Stimulated activated CD4-positive, alpha-beta T cell treated with anti-CD3 and anti-CD28 coated beads, Interleukin-4, amount 100 ng/mL, for 1 hour (primary cell): ENCODE data around the gene KLHL14.
"Not testable (repeated sequence)": the region's sequence is repeated elsewhere in the genome, so short reads cannot be mapped to it uniquely, and the experiment has no call there.

Experiments
- DNase-seq: peaks from one replicate; pipeline ENCODE4 v3.0.0-alpha.2; 2020

The KLHL14 gene

GRCh38 chr18:32772581-32773381, at the start of gene KLHL14:
TSS of gene KLHL14 (minus strand) at chr18:32773023. CDS start at chr18:32770591, 2,432 bp downstream.
- DNase-seq = no peak

- DNase-seq = no peak
Measured at GRCh38 chr18:32822197-32822596, 49.4 kb upstream of the KLHL14 start.

GRCh38 chr18:32815881-32816280, 43.1 kb upstream of the KLHL14 start:
- no peak for DNase-seq

- DNase-seq = no peak
Measured at GRCh38 chr18:32812342-32812741, 39.5 kb upstream of the KLHL14 start.

- no peak for DNase-seq
Measured at GRCh38 chr18:32810314-32810713, 37.5 kb upstream of the KLHL14 start.

- DNase-seq = no peak
Measured at GRCh38 chr18:32805354-32805753, 32.5 kb upstream of the KLHL14 start.

GRCh38 chr18:32804134-32804888, 31.5 kb upstream of the KLHL14 start:
- no peak for DNase-seq

GRCh38 chr18:32803568-32803967, 30.7 kb upstream of the KLHL14 start:
- no peak for DNase-seq

- no peak for DNase-seq
Measured at GRCh38 chr18:32802591-32803451, 30.0 kb upstream of the KLHL14 start.

- no peak for DNase-seq
Measured at GRCh38 chr18:32801228-32801627, 28.4 kb upstream of the KLHL14 start.

- DNase-seq = no peak
Measured at GRCh38 chr18:32798209-32798960, 25.6 kb upstream of the KLHL14 start.

GRCh38 chr18:32794667-32795066, 21.8 kb upstream of the KLHL14 start:
- not testable (repeated sequence) for DNase-seq

GRCh38 chr18:32779010-32779409, 6.2 kb upstream of the KLHL14 start:
- DNase-seq = no peak

GRCh38 chr18:32777049-32777448, 4.2 kb upstream of the KLHL14 start:
- no peak for DNase-seq

GRCh38 chr18:32776561-32776960, 3.7 kb upstream of the KLHL14 start:
- DNase-seq = no peak

GRCh38 chr18:32775628-32776027, 2.8 kb upstream of the KLHL14 start:
- DNase-seq = no peak

- no peak for DNase-seq
Measured at GRCh38 chr18:32773382-32773712, 524 bp upstream of the KLHL14 start.

- no peak for DNase-seq
Measured at GRCh38 chr18:32771871-32772580, 797 bp downstream of the KLHL14 start.

GRCh38 chr18:32771169-32771751, 1.6 kb downstream of the KLHL14 start:
- no peak for DNase-seq

- DNase-seq = no peak
Measured at GRCh38 chr18:32770666-32771168, 2.1 kb downstream of the KLHL14 start.

GRCh38 chr18:32770054-32770665, 2.7 kb downstream of the KLHL14 start:
- DNase-seq = no peak
